ENCODE results near the gene LSS. TPM values are rescaled to one million over a fixed set of nuclear protein-coding genes. Genes with fewer than 3 reads are reported as not detected.
"Not testable (repeated sequence)": the region's sequence is repeated elsewhere in the genome, so short reads cannot be mapped to it uniquely, and the experiment has no call there.

Gene LSS
- total RNA-seq, 2 donors from 2014 or later = 56.7 to 85.2 TPM

DNA sequence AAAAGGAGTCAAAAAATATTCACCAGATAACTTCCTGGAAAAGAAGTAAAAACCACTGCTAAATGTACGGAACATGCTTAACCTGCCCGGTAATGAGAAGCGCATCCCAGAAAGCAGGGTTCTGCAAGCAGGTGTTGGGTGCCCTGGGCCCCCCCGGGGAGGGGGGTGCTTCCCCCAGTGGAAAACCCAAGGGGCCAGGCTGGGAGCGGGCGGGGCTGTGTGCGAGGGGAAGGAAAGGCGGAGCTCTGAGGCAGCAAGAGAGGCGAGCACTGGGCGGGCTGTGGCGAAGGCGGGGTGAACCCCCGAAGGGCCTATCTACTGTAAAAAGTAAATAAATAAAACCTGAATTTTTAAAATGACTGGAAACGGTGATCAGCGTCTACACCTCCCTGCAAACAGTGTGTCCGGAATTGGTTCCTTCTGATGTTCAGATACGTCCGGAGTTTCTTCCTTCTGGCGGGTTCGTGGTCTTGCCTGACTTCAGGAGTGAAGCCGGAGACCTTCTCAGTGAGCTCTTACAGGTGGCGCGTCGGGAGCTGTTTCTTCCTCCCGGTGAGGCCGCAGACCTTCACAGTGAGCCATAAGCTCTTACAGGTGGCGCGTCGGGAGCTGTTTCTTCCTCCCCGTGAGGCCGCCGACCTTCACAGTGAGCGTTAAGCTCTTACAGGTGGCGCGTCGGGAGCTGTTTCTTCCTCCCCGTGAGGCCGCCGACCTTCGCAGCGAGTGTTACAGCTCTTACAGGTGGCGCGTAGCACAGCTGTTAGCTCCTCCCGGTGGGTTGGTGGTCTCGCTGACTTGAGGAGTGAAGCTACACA is 86.6 kb downstream of the LSS start:
- peaks cover 9% of the 10 kb centered on the region for H3K9me3 Mint-ChIP-seq
- no peaks in the 10 kb centered on the region for H3K27me3 ChIP-seq (ENCODE audit: control insufficient read depth, insufficient read depth, low read length, poor library complexity, severe bottlenecking)
- DNase-seq = no peak
- H3K4me1 Mint-ChIP-seq = peaks cover 11% of the 10 kb centered on the region
- TF ChIP-seq, protein P1, sequence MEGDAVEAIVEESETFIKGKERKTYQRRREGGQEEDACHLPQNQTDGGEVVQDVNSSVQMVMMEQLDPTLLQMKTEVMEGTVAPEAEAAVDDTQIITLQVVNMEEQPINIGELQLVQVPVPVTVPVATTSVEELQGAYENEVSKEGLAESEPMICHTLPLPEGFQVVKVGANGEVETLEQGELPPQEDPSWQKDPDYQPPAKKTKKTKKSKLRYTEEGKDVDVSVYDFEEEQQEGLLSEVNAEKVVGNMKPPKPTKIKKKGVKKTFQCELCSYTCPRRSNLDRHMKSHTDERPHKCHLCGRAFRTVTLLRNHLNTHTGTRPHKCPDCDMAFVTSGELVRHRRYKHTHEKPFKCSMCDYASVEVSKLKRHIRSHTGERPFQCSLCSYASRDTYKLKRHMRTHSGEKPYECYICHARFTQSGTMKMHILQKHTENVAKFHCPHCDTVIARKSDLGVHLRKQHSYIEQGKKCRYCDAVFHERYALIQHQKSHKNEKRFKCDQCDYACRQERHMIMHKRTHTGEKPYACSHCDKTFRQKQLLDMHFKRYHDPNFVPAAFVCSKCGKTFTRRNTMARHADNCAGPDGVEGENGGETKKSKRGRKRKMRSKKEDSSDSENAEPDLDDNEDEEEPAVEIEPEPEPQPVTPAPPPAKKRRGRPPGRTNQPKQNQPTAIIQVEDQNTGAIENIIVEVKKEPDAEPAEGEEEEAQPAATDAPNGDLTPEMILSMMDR (conservative IDR thresholded peaks at IDR 0.05) = no peak
- H3K9ac ChIP-seq (ENCODE audit: extremely low read depth, low read length, poor library complexity, severe bottlenecking) = no peak overlapping the region
- H3K27ac ChIP-seq (ENCODE audit: low read depth, low read length) = no peak overlapping the region
- H3K36me3 ChIP-seq (ENCODE audit: control insufficient read depth, insufficient read depth, low read length) = no peaks in the 10 kb centered on the region
- H3K4me3 Mint-ChIP-seq = peak overlapping the region; percentile 55
- peaks cover 6% of the 10 kb centered on the region for H3K4me1 ChIP-seq (ENCODE audit: control insufficient read depth, insufficient read depth, low read length)
- no peaks in the 10 kb centered on the region for H3K36me3 Mint-ChIP-seq (ENCODE audit: low read depth)
- peaks cover 28% of the 10 kb centered on the region for H3K27me3 Mint-ChIP-seq (ENCODE audit: insufficient read depth)
- no peaks in the 10 kb centered on the region for H3K9me3 ChIP-seq (ENCODE audit: control insufficient read depth, low read length)
- no peak overlapping the region for H3K4me3 ChIP-seq (ENCODE audit: low read length)
- 94 to 95% methylated on average over 35 to 45 of the region's 45 CpGs for WGBS, 2 experiments (ENCODE audit: insufficient coverage in 1 of 2, insufficient read length in 1 of 2)
- peak overlapping the region; percentile 70 for H3K27ac Mint-ChIP-seq

DNA sequence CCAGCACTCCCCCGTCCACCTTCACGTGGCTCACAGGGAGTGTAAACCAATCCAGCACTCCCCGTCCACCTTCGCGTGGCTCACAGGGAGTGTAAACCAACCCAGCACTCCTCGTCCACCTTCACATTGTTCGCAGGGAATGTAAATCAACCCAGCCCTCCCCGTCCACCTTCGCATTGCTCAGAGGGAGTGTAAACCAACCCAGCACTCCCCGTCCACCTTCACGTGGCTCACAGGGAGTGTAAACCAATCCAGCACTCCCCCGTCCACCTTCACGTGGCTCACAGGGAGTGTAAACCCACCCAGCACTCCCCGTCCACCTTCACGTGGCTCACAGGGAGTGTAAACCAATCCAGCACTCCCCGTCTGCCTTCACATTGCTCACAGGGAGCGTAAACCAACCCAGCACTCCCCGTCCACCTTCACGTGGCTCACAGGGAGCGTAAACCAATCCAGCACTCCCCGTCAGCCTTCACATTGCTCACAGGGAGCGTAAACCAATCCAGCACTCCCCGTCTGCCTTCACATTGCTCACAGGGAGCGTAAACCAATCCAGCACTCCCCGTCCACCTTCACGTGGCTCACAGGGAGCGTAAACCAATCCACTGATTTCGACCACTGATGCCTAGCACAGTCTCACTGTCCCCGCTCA is 88.1 kb downstream of the LSS start:
- not testable (repeated sequence) for H3K36me3 Mint-ChIP-seq (ENCODE audit: low read depth); H3K4me1 ChIP-seq (ENCODE audit: control insufficient read depth, insufficient read depth, low read length); H3K9me3 Mint-ChIP-seq; H3K27ac ChIP-seq (ENCODE audit: low read depth, low read length); H3K27me3 ChIP-seq (ENCODE audit: control insufficient read depth, insufficient read depth, low read length, poor library complexity, severe bottlenecking); DNase-seq; H3K9me3 ChIP-seq (ENCODE audit: control insufficient read depth, low read length); H3K36me3 ChIP-seq (ENCODE audit: control insufficient read depth, insufficient read depth, low read length); H3K4me3 ChIP-seq (ENCODE audit: low read length); H3K9ac ChIP-seq (ENCODE audit: extremely low read depth, low read length, poor library complexity, severe bottlenecking)
- peaks cover 29% of the 10 kb centered on the region for H3K27me3 Mint-ChIP-seq (ENCODE audit: insufficient read depth)
- WGBS, 2 experiments (ENCODE audit: insufficient coverage in 1 of 2, insufficient read length in 1 of 2) = 87 to 90% methylated on average over 22 to 29 of the region's 29 CpGs
- H3K4me1 Mint-ChIP-seq = peaks cover 11% of the 10 kb centered on the region
- H3K27ac Mint-ChIP-seq = peak overlapping the region; percentile 52
- H3K4me3 Mint-ChIP-seq = peak overlapping the region; percentile 53

DNA sequence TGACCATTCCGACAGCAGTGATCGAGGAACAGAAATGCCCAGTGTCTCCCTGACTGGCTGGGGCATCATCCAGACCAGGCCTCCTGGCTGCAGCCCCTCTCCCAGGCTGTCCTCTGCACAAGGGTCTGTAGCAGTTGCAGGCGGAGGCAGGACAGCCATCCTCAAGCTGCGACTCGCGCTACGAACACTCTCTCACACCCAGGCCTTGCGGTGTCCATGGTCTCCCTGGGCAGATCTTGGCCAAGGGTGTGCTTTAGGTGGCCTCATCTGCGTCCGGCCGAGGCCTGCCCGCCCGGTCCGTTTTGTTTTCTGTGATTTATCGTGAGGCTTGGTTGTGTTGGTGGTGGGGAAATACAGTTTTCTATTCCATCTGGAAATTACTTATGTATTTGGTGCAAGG is 88.9 kb downstream of the LSS start:
- no peak overlapping the region for H3K4me3 ChIP-seq (ENCODE audit: low read length)
- Mint-ChIP-seq H3K9me3 (peaks cover 7% of the 10 kb centered on the region), H3K4me3 (no peak overlapping the region), H3K4me1 (peaks cover 11% of the 10 kb centered on the region), H3K27ac (no peak overlapping the region), H3K27me3 (ENCODE audit: insufficient read depth) (peaks cover 29% of the 10 kb centered on the region), H3K36me3 (ENCODE audit: low read depth) (no peaks in the 10 kb centered on the region)
- no peaks in the 10 kb centered on the region for H3K36me3 ChIP-seq (ENCODE audit: control insufficient read depth, insufficient read depth, low read length)
- H3K9ac ChIP-seq (ENCODE audit: extremely low read depth, low read length, poor library complexity, severe bottlenecking) = no peak overlapping the region
- H3K4me1 ChIP-seq (ENCODE audit: control insufficient read depth, insufficient read depth, low read length) = peaks cover 6% of the 10 kb centered on the region
- TF ChIP-seq, protein P1 (conservative IDR thresholded peaks at IDR 0.05) = no peak
- H3K27me3 ChIP-seq (ENCODE audit: control insufficient read depth, insufficient read depth, low read length, poor library complexity, severe bottlenecking) = no peaks in the 10 kb centered on the region
- WGBS, 2 experiments (ENCODE audit: insufficient coverage in 1 of 2, insufficient read length in 1 of 2) = 56 to 82% methylated on average over 3 to 15 of the region's 15 CpGs
- H3K27ac ChIP-seq (ENCODE audit: low read depth, low read length) = no peak overlapping the region
- no peaks in the 10 kb centered on the region for H3K9me3 ChIP-seq (ENCODE audit: control insufficient read depth, low read length)
- DNase-seq = no peak

Measured in endodermal cell (in vitro differentiated cells).